PFSK-1 (cell line): ENCODE data around the gene AREL1.

Source experiments
- FOXP2 ChIP-seq: optimal IDR thresholded peaks from 2 replicates; pipeline ENCODE3; 2011; ENCODE audit warnings: borderline replicate concordance, control low read depth, inconsistent platforms; ENCODE audit not compliant: insufficient read depth; ENCODE audit errors: extremely low read length, extremely low read depth
- POLR2AphosphoS5 ChIP-seq: IDR thresholded peaks from 2 replicates; pipeline ENCODE4 v1.6.1; 2012; ENCODE audit warnings: low read depth, mild to moderate bottlenecking, control low read depth, low read length, moderate library complexity
- REST ChIP-seq, 2 experiments: IDR thresholded peaks; 2 replicates each; pipeline versions ENCODE4 v1.6.1 to v1.8.0; 2011 to 2012; ENCODE audit warnings: low read depth in 2 of 2, low read length in 2 of 2, control low read depth in 1 of 2, inconsistent platforms in 1 of 2, mild to moderate bottlenecking in 1 of 2, moderate library complexity in 1 of 2; ENCODE audit not compliant: insufficient read depth in 1 of 2
- SIN3A ChIP-seq: IDR thresholded peaks from 2 replicates; pipeline ENCODE4 v1.6.1; 2012; ENCODE audit warnings: mild to moderate bottlenecking, low read length, moderate library complexity, borderline replicate concordance; ENCODE audit not compliant: insufficient read depth
- TAF1 ChIP-seq: IDR thresholded peaks from 2 replicates; pipeline ENCODE4 v1.6.1; 2012; ENCODE audit warnings: low read length, control low read depth, borderline replicate concordance; ENCODE audit not compliant: insufficient read depth

- no peak for TF ChIP-seq POLR2AphosphoS5
- no peak for TF ChIP-seq REST (IDR thresholded peaks at IDR 0.05; ENCODE audit: insufficient read depth in 1 of 2, low read depth in 2 of 2, low read length in 2 of 2)
- no peak for TF ChIP-seq TAF1
- TF ChIP-seq SIN3A = no peak
- no peak for TF ChIP-seq FOXP2
These were observed 65.7 kb downstream of the AREL1 start for GRCh38 chr14:74647061-74647677.
